Ovary (tissue), 9 donors: ENCODE measurements around the gene STK32A. TPM values are rescaled to one million over a fixed set of nuclear protein-coding genes. Genes with fewer than 3 reads are reported as not detected.
A peak's percentile ranks its signal among the peaks of the same experiment; 100 is the strongest.

Experiments
- DNase-seq, 5 donors: peaks; one replicate each; pipeline ENCODE4 v3.0.0-alpha.2; 2019 to 2020
- H3K27ac ChIP-seq, 2 donors: fragments of 200-600 bp; one replicate each; pipeline versions ENCODE4 v1.5.1 to v1.8.0; 2019 to 2022
- H3K27me3 ChIP-seq: fragments of 200-600 bp; one replicate; pipeline ENCODE4 v1.8.0; 2022
- H3K36me3 ChIP-seq: fragments of 200-600 bp; sonication (generic); one replicate; pipeline ENCODE4 v1.5.1; 2019
- H3K4me1 ChIP-seq: one replicate; pipeline ENCODE4 v1.8.1; 2013; ENCODE audit warnings: mild to moderate bottlenecking, moderate library complexity; ENCODE audit not compliant: insufficient read depth
- H3K4me3 ChIP-seq: fragments of 200-600 bp; sonication (generic); one replicate; pipeline ENCODE4 v1.5.1; 2017
- H3K9me3 ChIP-seq, 2 donors: fragments of 200-600 bp in 1 of 2; sonication (generic) in 1 of 2; one replicate each; pipeline versions ENCODE4 v1.5.1 to v1.8.1; 2013 to 2019; ENCODE audit warnings: mild to moderate bottlenecking in 1 of 2, moderate library complexity in 1 of 2
- EP300 ChIP-seq: sonication (generic); formaldehyde crosslinking; IDR thresholded peaks from one replicate; pipeline ENCODE4 v1.6.1; 2017; ENCODE audit warnings: antibody characterized with exemption
- POLR2A ChIP-seq: fragments of 450-650 bp; IDR thresholded peaks from one replicate; pipeline ENCODE4 v1.6.1; 2017; ENCODE audit warnings: antibody characterized with exemption, mild to moderate bottlenecking, moderate library complexity
- WGBS, 3 donors: extraction: QIAGEN DNeasy Blood & Tissue Kit in 1 of 3; methylation state at CpG; one replicate each; pipeline versions ENCODE4 v1.1.5 to v1.1.7; 2013 to 2017; 5-methylcytosine and 5-hydroxymethylcytosine counted together
- intact Hi-C, 4 donors: fragments of 100-400 bp; cut with DNase I; formaldehyde crosslinking; loops; one replicate each; pipeline versions ENCODE4 v1.11.0 to v1.15.1; 2022 to 2023
- polyA plus RNA-seq, 2 donors: library from polyadenylated mRNA; stranded (reverse); fragments of 200-250 nt in 1 of 2; fragments of 350-450 nt in 1 of 2; fragmentation: Illumina TruSeq in 1 of 2; extraction: RNeasy Lipid Tissue Mini Kit (QIAGEN cat#74804) in 1 of 2; gene quantifications; one replicate each; pipeline ENCODE4 v1.2.3, GENCODE V29; 2013 to 2014
- total RNA-seq, 7 donors: library from RNA; depleted of rRNA in 2 of 7; stranded (reverse); fragments of >200 nt in 2 of 7; fragmentation: NEBNext Ultra II Directional in 3 of 7; extraction: Animal tissue kit (Norgen Biotek cat#: 25700) in 3 of 7; gene quantifications; one replicate each; pipeline versions ENCODE4 v1.1.0 to v1.2.4, GENCODE V29; 2016 to 2023
- TF ChIP-seq, protein P1 (sequence below), 3 donors: fragments of 450-650 bp in 2 of 3; fragments of 200-600 bp in 1 of 3; IDR thresholded peaks; one replicate each; pipeline versions ENCODE4 v1.5.1 to v1.8.0; 2016 to 2022; ENCODE audit warnings: antibody characterized with exemption in 3 of 3, mild to moderate bottlenecking in 1 of 3
- donor health status: DM: no; HTN: no; CAD: no; lungs with moderate emphysema.
- donor health status: DM: no; HTN: no; CAD: no.
- donor health status: Bipolar disorder and iron deficiency.
- donor health status: DM: yes; HTN: yes; CAD: no.
- donor health status: DM: no; HTN: no; CAD: no.
- donor health status: DM: yes; HTN: yes; CAD: no.

The STK32A gene
- total and polyA plus RNA-seq, 9 donors, result 1.8 to 9.0 (median 6.4) TPM

DNA sequence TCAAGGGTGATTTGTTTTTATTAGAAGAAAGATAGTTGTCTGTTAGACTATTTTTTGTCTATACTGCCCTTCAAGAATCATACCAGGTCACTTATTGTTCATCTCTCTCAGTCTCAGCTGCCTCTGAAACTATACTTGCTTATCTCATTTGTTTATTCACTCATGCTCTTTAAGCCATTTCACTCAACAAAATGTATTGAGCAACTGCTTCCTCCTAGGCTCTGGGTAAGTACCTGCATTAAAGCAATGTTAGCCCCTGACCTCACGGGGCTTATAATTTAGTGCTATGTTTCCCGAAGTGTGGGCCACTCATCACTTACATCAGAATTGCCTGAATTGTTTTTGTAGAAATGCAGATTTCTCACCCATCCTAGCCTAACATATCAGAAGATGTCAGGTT, 174.2 kb downstream of the STK32A start:
- peaks cover 30% of the 10 kb centered on the region for H3K4me1 ChIP-seq
- intact Hi-C loops, result no loop called here
- TF ChIP-seq, protein P1, sequence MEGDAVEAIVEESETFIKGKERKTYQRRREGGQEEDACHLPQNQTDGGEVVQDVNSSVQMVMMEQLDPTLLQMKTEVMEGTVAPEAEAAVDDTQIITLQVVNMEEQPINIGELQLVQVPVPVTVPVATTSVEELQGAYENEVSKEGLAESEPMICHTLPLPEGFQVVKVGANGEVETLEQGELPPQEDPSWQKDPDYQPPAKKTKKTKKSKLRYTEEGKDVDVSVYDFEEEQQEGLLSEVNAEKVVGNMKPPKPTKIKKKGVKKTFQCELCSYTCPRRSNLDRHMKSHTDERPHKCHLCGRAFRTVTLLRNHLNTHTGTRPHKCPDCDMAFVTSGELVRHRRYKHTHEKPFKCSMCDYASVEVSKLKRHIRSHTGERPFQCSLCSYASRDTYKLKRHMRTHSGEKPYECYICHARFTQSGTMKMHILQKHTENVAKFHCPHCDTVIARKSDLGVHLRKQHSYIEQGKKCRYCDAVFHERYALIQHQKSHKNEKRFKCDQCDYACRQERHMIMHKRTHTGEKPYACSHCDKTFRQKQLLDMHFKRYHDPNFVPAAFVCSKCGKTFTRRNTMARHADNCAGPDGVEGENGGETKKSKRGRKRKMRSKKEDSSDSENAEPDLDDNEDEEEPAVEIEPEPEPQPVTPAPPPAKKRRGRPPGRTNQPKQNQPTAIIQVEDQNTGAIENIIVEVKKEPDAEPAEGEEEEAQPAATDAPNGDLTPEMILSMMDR (IDR thresholded peaks at IDR 0.05), result no peak
- no peak for TF ChIP-seq EP300
- no peak for TF ChIP-seq POLR2A
- H3K4me3 ChIP-seq, result no peak overlapping the region
- H3K9me3 ChIP-seq, result no peaks in the 10 kb centered on the region
- WGBS, 3 donors, result 89 to 96% (median 94%) methylated on average over 2 of the region's 2 CpGs
- DNase-seq, result no peak
- peaks cover 4% of the 10 kb centered on the region for H3K36me3 ChIP-seq
- no peaks in the 10 kb centered on the region for H3K27me3 ChIP-seq
- no peak overlapping the region for H3K27ac ChIP-seq

DNA sequence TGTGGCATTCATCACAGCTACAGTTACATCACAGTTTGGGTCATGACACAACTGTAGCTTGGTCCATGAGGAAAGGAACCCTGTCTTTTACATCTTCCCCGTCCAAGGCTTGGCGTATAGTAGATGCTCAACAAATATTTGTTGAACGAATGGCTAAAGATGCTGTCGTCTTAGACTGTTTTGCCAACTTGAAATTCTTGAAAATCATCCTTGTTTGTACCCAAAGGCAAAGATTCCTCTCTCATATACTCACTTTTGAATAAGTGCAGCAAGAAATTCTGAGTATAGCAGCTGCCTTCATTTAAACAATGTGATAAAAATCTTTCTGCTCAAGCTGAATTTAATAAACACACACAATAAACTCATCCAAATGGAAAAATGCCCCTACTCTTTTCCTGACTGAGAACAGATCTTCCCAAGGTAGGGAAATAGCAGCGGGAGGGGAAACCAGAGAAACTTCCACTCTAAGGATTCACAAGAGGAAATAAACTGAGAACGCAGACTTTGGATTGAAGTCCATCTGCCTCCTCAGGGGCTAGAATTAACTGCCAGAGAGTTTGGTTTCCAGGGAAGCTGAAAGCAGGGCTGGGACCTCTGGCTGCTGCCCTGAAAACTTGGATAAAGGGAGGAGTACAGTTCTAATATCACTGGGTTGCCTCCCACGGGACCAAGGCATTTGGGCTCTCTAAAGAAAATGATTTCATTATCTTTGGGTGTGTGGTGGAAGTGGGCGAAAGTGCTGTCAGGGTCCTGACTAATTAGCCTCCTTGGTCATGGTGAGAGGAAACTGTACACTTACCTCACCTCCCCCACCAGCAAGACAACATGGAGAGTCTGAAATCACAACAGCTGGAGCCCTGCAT, 175.9 kb downstream of the STK32A start:
- Histone ChIP-seq H3K4me3 (no peak overlapping the region), H3K36me3 (peaks cover 4% of the 10 kb centered on the region), H3K4me1 (peaks cover 20% of the 10 kb centered on the region), H3K27me3 (no peaks in the 10 kb centered on the region), H3K27ac (peak overlapping the region; percentile 12 to 16), H3K9me3 (no peaks in the 10 kb centered on the region)
- intact Hi-C loops, result loop anchor here in 1 of 4 donors (5.0 kb wide), 1 partner anchor 37 kb away; no protein-coding TSS in a partner anchor
- 28 to 39% (median 36%) methylated on average over 8 of the region's 8 CpGs for WGBS, 3 donors
- TF ChIP-seq EP300, result no peak
- TF ChIP-seq, protein P1 (IDR thresholded peaks at IDR 0.05), result no peak
- TF ChIP-seq POLR2A, result no peak
- peak in 1 of 5 donors; percentile 13 for DNase-seq

DNA sequence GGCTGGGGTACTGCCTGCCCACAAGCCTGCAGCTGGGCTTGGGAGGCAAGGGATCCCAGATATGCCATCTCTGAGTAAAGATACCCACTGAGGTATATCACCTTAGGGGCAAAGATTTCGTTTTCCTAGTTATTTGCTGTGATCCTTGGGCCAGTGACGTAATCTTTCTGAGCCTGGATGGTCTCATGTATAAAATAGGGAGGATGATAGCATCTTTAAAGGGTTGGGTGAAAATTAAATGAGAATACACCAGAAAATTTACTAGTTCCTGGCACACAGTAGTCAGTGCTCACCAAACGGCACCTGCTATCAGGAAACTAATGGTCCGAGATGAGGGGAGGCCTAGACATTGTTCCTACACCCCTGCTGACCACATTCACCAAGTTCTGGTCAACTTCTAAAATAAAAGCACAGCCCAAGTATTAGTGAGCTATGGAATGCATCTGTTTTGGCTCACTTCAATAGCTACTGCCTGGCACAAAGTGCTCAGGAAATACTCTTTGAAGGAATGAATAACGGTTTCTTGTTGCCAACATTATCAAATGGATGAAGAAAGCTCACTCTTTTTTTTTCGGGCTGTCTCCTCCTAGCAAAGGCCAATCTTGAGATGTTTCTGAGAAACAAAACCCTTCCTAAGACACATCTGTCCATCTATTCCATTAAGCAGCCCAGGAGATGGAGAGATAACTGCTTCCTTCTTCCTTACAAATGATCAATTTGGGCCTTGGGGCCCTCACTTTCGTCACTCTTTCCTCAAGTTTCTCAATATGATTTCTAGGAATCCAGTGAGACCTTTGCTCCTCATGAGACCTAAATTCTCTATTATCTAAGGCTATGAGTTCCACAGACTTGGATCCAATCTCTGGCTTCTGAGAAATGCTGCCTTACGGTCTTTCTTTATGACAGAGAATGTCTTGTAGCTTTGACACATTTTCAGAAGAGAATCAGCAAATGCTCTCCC, 176.8 kb downstream of the STK32A start:
- H3K4me1 ChIP-seq, result peaks cover 22% of the 10 kb centered on the region
- no peaks in the 10 kb centered on the region for H3K9me3 ChIP-seq
- WGBS, 3 donors, result 45 to 54% (median 50%) methylated on average over 8 of the region's 8 CpGs
- no peak overlapping the region for H3K4me3 ChIP-seq
- no peak for DNase-seq
- TF ChIP-seq POLR2A, result no peak
- TF ChIP-seq EP300, result no peak
- TF ChIP-seq, protein P1 (IDR thresholded peaks at IDR 0.05), result no peak
- peaks cover 4% of the 10 kb centered on the region for H3K36me3 ChIP-seq
- intact Hi-C loops, result loop anchor here in 1 of 4 donors (5.0 kb wide), 1 partner anchor 36 kb away; no protein-coding TSS in a partner anchor
- H3K27ac ChIP-seq, result peak overlapping the region; percentile 12 to 16
- no peaks in the 10 kb centered on the region for H3K27me3 ChIP-seq

DNA sequence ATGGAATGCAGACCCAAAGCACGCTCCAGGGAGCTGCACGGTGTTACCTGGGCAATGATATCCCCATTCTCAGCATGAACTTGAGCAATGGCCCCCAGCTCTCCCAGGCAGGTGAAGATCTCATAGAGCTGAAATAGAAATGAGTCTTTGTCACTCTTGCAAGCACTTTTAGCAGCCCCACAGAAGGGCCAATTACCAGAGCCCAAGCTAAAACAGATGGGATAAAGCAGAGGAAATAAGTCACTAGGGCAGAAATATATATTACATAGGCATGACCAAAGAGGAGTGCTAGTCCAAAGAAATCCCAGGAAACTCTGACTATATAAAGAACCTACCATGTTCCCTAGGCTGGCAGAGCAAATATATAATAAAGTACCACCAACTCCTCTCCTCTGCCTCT, 177.7 kb downstream of the STK32A start:
- DNase-seq, result no peak
- Histone ChIP-seq H3K27ac (no peak overlapping the region), H3K4me1 (peaks cover 20% of the 10 kb centered on the region), H3K4me3 (no peak overlapping the region), H3K36me3 (peaks cover 4% of the 10 kb centered on the region), H3K9me3 (no peaks in the 10 kb centered on the region), H3K27me3 (no peaks in the 10 kb centered on the region)
- 93 to 100% (median 95%) methylated on average over 2 of the region's 2 CpGs for WGBS, 3 donors
- intact Hi-C loops, result loop anchor here in 1 of 4 donors (5.0 kb wide), 1 partner anchor 35 kb away; no protein-coding TSS in a partner anchor
- TF ChIP-seq, protein P1 (IDR thresholded peaks at IDR 0.05), result no peak
- TF ChIP-seq POLR2A, result no peak
- TF ChIP-seq EP300, result no peak
